IPS-20b (cell line): ENCODE results near the gene CUTA.
"Not testable (repeated sequence)": the region's sequence is repeated elsewhere in the genome, so short reads cannot be mapped to it uniquely, and the experiment has no call there.

Experiments used
- H3K27ac ChIP-seq: one replicate; pipeline ENCODE4 v1.5.1; 2013; ENCODE audit warnings: low read length
- H3K27me3 ChIP-seq: 2 replicates; pipeline ENCODE4 v1.6.1; 2013; ENCODE audit warnings: mild to moderate bottlenecking, low read length, inconsistent platforms; ENCODE audit not compliant: insufficient read depth
- H3K36me3 ChIP-seq: 2 replicates; pipeline ENCODE4 v1.6.1; 2013; ENCODE audit warnings: low read depth, mild to moderate bottlenecking, inconsistent platforms, low read length, moderate library complexity; ENCODE audit not compliant: insufficient read depth
- H3K4me1 ChIP-seq: 2 replicates; pipeline ENCODE4 v1.6.1; 2013; ENCODE audit warnings: mild to moderate bottlenecking, control low read depth, inconsistent platforms, low read length, moderate library complexity; ENCODE audit not compliant: insufficient read depth
- H3K4me3 ChIP-seq: 2 replicates; pipeline ENCODE4 v1.5.1; 2013; ENCODE audit warnings: mild to moderate bottlenecking, low read length, inconsistent platforms
- H3K9ac ChIP-seq: 2 replicates; pipeline ENCODE4 v1.6.1; 2013; ENCODE audit warnings: low read depth, mild to moderate bottlenecking, inconsistent platforms, low read length, moderate library complexity
- H3K9me3 ChIP-seq: 2 replicates; pipeline ENCODE4 v1.6.1; 2013; ENCODE audit warnings: mild to moderate bottlenecking, low read depth, low read length, inconsistent platforms; ENCODE audit not compliant: insufficient read depth

Gene CUTA

DNA sequence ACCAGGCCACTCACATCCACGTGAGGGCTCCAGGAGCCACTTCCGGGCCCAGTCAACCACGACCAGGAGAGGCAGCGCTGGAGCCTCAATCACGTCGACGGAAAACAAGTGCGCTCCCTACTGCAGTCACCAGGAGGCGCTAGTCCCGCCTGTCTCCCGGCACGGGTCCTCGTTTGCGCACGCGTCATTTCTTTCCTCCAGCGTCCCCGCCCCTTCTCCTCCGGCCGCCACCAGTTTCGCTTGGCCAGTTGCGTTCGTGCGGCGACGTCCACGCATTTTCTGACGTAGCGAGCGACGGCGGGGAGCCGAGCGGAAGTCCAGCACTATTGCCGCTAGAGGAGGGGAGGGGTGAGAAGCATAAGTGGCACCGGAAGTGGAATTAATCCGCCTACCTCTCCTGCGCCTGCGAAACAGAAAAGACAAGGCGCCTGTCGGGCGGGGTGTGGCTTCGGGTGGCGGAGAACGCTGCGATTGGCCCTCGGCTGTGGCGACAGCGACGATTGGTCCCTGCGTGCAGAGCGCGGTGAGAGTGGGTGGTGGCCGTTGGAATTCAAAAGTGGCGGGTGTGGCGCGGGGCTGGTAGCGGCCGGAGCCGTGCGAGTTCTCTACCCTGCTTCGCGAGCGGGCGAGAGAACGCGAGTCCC lies 26.5 kb downstream of the CUTA start, which contains the start of gene KIFC1:
Gene KIFC1 (plus strand): TSS at position 546 of the 644 bp plus-strand sequence. CDS start 163 bp downstream, outside the sequence.
- Histone ChIP-seq H3K27me3 (no peaks in the 10 kb centered on the region), H3K4me1 (peaks cover 13% of the 10 kb centered on the region; the same call in 1 of the 2 replicates), H3K9me3 (no peaks in the 10 kb centered on the region), H3K9ac (peak within 1 kb of the TSS; percentile 93), H3K36me3 (peaks cover 5% of the 10 kb centered on the region; the same call in 1 of the 2 replicates), H3K27ac (peak within 1 kb of the TSS; percentile 90), H3K4me3 (peak within 1 kb of the TSS; percentile 95)

DNA sequence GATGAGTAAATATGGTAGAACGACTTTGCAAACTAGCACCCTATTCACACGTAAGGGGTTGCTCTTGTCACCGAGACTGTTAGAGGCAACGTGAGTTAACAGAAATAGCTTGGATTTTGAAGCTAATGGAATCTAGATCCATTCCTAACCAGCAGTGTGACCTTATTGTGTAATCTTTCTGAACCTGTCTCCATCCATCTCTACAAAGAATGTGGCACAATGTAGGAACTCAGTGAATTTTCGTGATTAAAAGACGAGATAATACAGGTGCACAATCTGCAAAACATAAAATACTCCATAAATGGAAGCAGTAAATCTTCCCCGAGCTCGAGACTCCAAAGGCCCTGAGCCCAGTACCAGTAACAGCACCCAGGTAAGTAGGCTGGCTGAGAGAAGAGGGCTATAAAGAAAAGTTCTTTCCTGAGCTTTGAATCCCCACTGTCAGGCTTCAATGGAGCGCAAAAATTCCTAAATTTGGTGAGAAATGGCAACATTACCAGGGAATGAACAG lies 27.1 kb downstream of the CUTA start:
- no peaks in the 10 kb centered on the region for H3K9me3 ChIP-seq
- H3K4me3 ChIP-seq = peak overlapping the region; percentile 57
- peaks cover 13% of the 10 kb centered on the region; the same call in 1 of the 2 replicates for H3K4me1 ChIP-seq
- peaks cover 5% of the 10 kb centered on the region; the same call in 1 of the 2 replicates for H3K36me3 ChIP-seq
- H3K9ac ChIP-seq = peak overlapping the region; percentile 79; the same call in 1 of the 2 replicates
- no peaks in the 10 kb centered on the region for H3K27me3 ChIP-seq
- peak overlapping the region; percentile 90 for H3K27ac ChIP-seq

DNA sequence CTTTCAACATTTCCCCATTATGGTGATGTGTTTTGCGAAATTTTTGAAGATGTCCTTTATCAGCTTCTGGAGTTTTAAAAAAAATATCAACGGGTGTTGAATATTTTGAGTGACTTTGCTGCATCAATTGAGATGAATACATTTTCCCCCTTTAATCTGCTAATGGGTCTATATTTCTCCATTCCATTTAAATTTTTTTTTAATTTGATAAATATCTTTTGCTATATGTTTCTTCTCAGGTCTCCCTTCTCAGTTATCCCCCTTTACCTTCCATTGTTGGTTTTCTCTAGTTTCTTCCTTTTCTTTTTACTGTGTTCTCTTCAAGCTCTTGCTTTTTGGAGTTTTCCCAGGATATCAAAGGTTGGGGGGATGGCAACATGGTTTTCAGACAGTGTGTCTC lies 27.7 kb downstream of the CUTA start:
- no peak overlapping the region for H3K4me3 ChIP-seq
- H3K4me1 ChIP-seq = peaks cover 13% of the 10 kb centered on the region; the same call in 1 of the 2 replicates
- no peaks in the 10 kb centered on the region for H3K27me3 ChIP-seq
- no peaks in the 10 kb centered on the region for H3K9me3 ChIP-seq
- peaks cover 5% of the 10 kb centered on the region; the same call in 1 of the 2 replicates for H3K36me3 ChIP-seq
- H3K27ac ChIP-seq = no peak overlapping the region
- no peak overlapping the region for H3K9ac ChIP-seq

DNA sequence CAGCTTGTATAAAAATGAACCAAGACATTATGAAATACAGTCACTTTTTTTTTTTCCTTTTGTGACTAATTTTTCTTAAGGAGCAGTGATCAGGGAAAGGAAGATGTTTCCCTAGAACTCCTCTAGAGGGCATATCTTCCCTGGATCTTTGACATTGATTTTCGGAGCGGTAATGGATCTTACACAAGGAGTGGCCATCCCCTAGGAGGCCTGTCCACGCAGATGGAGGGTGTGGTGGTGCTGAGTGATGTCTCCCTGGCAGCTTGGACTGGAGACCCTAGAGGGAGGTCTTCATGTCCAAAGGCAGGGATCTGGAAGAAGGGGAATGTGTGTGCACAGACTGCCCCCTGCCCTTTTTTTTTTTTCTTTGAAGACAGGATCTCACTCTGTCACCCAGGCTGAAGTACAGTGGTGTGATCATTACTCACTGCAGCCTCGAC lies 33.3 kb downstream of the CUTA start:
- no peak overlapping the region for H3K27ac ChIP-seq
- H3K36me3 ChIP-seq = no peaks in the 10 kb centered on the region

DNA sequence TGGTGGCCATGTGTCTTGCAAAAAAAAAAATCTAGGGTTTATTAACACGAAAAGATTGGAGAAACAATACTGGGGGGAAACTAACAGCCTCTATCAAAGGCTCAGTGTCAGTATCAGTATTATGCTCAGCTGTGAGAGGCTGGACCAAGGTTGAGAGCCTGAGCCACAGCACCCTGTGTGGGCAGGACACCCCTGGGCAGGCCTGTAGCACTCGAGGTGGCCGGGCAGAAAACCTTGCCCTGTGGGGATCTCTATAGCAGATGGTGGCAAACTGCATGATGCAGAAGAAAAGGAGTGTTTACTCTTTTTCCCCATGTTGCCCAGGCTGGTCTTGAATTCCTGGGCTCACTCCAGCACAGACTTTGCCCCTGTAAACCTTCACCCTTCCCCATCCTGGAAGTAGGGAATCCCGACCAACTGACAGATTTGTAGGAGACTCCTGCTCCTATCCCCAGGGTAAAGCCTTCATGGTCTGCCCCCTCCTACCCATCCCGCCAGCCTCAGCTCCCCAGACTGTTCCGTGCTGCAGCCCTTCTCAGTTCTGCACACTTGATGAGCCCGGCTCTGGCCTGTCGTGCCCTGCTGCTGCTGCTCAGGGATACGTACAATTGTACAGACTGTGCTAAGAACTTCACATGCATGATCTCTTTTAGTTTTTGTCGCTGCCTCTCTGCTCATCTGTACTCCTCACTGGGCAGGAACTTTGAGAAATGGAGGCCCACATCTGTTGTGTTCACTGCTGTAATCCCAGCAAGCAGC lies 34.3 kb downstream of the CUTA start:
- H3K27me3 ChIP-seq = no peaks in the 10 kb centered on the region
- no peak overlapping the region for H3K27ac ChIP-seq
- no peaks in the 10 kb centered on the region for H3K9me3 ChIP-seq
- H3K36me3 ChIP-seq = no peaks in the 10 kb centered on the region
- no peak overlapping the region for H3K4me3 ChIP-seq
- no peaks in the 10 kb centered on the region for H3K4me1 ChIP-seq
- H3K9ac ChIP-seq = no peak overlapping the region

More for the DNA sequence above, 33.3 kb downstream of the CUTA start:
- H3K4me1 ChIP-seq = no peaks in the 10 kb centered on the region
- H3K27me3 ChIP-seq = no peaks in the 10 kb centered on the region
- no peak overlapping the region for H3K9ac ChIP-seq
- H3K4me3 ChIP-seq = no peak overlapping the region
- H3K9me3 ChIP-seq = no peaks in the 10 kb centered on the region

DNA sequence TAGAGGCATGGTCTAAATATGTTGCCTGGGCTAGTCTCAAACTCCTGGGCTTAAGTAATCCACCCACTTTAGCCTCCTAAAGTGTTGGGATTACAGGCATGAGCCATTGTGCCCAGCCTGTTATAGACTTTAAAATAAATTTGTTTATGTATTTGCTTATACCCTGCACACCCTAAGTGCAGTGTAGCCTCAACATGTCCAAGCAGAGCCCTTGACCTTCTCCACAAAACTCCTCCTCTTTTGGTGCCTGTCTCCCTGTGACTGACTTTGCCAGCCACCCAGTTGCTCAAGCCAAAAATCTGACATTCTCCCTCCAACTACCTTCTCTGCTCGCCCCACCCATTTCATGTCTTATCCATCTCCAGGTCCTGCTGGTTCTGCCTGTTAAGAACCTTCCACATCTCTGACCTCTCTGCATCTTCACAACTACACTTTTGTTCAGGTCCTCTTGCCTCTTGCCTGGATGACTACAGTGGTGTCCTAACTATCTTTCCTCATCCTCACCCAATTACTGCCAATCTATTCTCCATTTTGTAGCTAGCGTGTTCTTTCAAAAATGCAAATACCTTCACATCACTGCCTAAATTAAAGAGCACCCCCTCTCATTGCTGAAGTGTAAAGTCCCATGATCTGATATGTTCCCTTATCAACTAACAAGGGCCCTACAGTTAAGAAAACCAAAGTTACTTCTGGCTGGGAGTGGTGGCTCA lies 37.5 kb downstream of the CUTA start:
- Histone ChIP-seq H3K36me3 (no peaks in the 10 kb centered on the region), H3K4me3 (no peak overlapping the region), H3K27me3 (no peaks in the 10 kb centered on the region), H3K9ac (no peak overlapping the region), H3K4me1 (peaks cover 2% of the 10 kb centered on the region; the same call in 1 of the 2 replicates), H3K27ac (no peak overlapping the region), H3K9me3 (no peaks in the 10 kb centered on the region)

DNA sequence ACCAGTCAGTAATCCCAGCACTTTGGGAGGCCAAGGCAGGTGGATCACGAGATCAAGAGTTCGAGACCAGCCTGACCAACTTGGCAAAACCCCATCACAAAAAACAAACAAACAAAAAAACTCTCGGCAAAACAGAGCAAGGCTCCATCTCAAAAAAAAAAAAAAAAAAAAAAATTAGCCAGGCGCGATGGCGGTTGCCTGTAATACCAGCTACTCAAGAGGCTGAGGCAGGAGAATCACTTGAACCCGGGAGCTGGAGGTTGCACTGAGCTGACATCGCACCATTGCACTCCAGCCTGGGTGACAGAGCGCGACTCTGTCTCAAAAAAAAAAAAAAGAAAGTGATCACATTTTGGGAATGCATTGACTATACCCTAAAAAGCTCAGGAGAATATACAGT lies 38.7 kb downstream of the CUTA start:
- not testable (repeated sequence) for H3K4me3 ChIP-seq, H3K4me1 ChIP-seq, H3K9ac ChIP-seq, H3K36me3 ChIP-seq, H3K27me3 ChIP-seq, H3K9me3 ChIP-seq, H3K27ac ChIP-seq

DNA sequence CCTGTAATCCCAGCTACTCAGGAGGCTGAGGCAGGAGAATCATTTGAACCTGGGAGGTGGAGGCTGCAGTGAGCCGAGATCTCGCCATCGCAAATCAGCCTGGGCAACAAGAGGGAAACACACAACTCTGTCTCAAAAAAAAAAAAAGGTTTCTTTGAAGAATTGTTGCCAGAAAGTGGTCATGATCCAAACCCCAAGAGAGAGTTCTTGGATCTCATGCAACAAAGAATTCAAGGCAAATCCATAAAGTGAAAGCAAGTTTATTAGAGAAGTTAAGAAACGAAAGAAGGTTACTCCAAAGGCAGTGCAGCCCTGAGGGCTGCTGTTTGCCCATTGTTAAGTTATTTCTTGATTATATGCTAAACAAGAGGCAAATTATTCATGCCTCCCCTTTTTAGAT lies 40.7 kb downstream of the CUTA start:
- no peaks in the 10 kb centered on the region for H3K9me3 ChIP-seq
- H3K27ac ChIP-seq = no peak overlapping the region
- H3K9ac ChIP-seq = no peak overlapping the region
- H3K27me3 ChIP-seq = no peaks in the 10 kb centered on the region
- peaks cover 16% of the 10 kb centered on the region for H3K4me1 ChIP-seq
- H3K4me3 ChIP-seq = no peak overlapping the region
- no peaks in the 10 kb centered on the region for H3K36me3 ChIP-seq

DNA sequence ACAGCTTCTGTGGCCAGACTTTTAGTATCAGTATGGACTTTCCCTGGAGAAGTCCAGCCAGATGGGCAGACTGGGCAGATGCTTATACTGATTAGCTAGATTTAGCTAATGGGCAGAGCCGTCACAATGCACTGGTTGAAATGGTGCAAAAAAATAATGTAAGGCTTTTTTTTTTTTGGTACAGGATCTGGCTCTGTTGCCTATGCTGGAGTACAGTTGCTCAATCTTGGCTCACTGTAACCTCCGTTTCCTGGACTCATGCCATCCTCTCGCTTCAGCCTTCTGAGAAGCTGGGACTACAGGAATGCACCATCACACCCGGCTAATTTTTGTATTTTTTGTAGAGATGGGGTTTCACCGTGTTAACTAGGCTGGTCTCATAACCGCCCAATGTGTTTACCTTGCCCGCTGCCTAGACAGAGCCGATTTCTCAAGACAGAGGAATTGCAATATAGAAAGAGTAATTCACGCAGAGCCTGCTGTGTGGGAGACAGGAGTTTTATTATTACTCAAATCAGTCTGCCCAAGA lies 42.7 kb downstream of the CUTA start:
- peaks cover 17% of the 10 kb centered on the region for H3K4me1 ChIP-seq
- no peak overlapping the region for H3K27ac ChIP-seq
- H3K36me3 ChIP-seq = no peaks in the 10 kb centered on the region
- H3K4me3 ChIP-seq = no peak overlapping the region
- no peaks in the 10 kb centered on the region for H3K27me3 ChIP-seq
- no peaks in the 10 kb centered on the region for H3K9me3 ChIP-seq
- H3K9ac ChIP-seq = no peak overlapping the region

DNA sequence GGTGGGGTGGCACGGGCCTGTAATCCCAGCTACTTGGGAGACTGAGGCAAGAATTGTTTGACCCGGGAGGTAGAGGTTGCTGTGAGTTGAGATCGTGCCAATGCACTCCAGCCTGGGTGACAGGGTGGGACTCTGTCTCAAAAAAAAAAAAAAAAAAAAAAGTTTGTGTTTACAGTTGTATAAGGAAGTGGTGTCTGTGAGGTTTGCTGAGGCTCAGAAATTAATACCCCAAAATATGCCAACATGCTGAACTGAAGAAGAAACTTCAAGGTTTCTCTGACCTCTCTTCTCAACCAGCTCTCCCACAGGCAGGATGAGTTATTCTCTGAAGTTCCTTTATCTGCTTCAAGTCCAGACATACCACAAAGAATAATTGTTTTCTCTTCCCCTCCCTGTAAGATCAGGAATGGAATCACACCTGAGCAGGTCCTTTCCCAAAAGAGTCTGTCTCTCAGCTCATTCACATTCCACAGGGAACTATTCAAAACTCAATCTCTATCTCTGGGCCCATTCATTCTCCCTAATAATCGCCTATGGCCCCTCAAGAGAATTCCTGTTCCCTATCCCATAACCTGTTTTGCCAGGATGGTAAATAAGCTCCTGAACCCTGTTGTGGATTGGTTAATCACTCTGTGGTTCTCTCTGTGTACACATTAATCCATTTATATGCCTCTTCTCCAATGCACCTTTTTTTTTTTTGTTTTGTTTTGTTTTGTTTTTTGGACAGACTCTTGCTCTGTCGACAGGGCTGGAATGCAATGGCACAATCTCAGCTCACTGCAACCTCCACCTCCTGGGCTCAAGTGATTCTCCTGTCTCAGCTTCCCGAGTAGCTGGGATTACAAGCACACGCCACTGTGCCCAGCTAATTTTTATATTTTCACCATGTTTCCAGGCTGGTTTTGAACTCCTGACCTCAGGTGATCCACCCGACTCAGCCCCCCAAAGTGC lies 43.7 kb downstream of the CUTA start:
- H3K36me3 ChIP-seq = no peaks in the 10 kb centered on the region
- H3K9me3 ChIP-seq = no peaks in the 10 kb centered on the region
- no peak overlapping the region for H3K27ac ChIP-seq
- H3K4me3 ChIP-seq = no peak overlapping the region
- H3K9ac ChIP-seq = no peak overlapping the region
- no peaks in the 10 kb centered on the region for H3K27me3 ChIP-seq
- H3K4me1 ChIP-seq = peaks cover 17% of the 10 kb centered on the region
